T47D (cell line): ENCODE results near the gene STARD3.

ENCODE experiments used
- DNase-seq, 2 experiments: peaks; one replicate each; pipeline versions ENCODE4 v3.0.0 to v3.0.0-alpha.2; 2011 to 2012; ENCODE audit warnings: low read depth in 1 of 2, low spot score in 1 of 2
- JUND ChIP-seq: IDR thresholded peaks from 2 replicates; pipeline ENCODE4 v1.6.1; 2012; ENCODE audit warnings: low read depth
- in situ Hi-C: cut with HindIII; loops from 2 replicates; pipeline ENCODE4 v1.10.0; 2016; ENCODE audit warnings: low sequenced_read_pairs, low pct_unique_long_range_greater_than_20kb

The STARD3 gene

DNA sequence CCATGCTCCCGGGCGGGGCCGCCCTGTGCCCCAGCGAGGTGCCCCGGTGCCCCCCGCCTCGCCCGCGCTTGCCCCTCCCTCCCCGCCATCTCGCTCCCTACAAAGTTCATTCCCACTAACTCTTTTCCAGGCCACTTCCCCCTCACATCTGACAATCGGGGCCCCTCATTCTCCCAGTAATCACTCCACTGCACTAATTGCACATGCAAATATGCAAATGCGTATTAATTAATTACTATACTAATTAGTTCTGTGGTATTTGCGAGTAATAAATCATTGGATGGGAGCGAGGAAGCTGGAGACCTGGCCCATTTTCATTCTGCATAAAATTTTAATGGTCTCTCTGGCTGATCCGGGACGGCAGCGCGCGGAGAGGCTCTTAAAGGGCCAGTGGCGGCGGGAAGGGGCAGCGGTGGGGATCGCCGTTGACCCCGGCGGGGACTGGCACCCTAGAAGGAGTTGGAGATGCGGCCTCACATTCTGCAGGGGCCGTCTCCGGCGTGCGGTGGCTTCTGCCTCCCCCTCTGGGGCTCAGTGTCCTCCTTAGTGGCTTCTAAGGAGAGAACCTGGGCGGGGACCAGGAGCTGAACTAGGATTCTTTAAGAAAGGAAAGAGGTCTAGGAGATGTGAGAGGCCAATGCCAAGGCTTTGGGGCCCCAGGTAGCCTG, 18.6 kb upstream of the STARD3 start:
- DNase-seq, result peak in 1 of 2 experiments; percentile 45
- no peak for TF ChIP-seq JUND

DNA sequence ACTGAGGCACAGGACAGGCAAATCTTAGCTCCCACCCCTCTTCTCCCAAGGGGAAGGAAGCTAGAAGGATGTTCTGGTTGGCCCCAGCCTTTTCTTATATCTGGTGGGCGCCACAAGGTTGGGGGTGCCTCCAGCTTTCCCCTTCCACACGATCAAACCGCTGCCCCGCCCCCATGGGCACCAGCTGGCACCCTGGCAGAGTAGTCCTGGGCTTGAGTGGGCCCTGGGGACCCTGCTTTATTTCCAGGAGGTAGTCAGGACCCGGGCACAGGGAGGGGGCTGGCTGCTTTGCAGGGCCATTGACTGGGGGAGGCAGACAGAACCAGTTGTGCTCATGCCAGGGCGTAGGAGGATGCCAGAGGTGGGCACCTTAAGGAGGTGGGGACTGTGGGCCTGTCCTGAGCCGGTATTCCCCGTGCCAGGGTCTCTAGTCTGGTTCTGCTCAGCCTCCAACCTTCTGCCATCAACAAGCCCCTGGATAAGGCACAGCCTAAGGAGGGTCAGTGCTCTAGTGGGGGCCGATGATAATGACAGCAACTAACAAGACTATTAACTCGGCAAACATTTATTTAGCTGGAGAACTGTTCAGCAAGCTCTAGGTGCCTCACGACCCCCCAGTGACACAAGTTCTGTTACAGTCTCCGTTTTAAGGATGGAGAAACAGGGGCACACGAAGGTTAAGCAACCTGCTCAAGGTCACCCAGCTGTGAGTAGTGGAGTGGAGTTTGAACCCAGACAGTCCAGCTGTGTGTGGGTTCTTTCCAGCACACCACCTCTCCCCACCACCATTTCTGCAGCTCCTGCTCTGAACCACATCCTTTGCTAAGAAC, 17.8 kb upstream of the STARD3 start:
- TF ChIP-seq JUND, result no peak
- DNase-seq, result no peak
- in situ Hi-C loops, result no loop called here

More for the DNA sequence above, 18.6 kb upstream of the STARD3 start:
- in situ Hi-C loops, result no loop called here

DNA sequence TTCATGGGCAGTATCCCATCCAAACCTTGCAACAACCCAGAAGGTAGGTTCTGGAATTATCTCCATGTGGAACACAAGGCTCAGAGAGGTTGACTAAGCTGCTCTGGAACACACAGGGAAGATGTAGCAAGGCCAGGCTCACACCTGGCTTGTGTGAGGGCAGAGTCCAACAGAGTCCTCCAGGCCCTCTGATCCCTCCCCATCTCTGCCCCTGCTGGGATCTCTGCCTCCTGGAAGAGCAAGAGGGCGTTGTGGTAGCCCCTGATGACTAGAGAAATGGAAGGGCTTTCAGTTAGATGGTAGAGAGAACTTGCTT, 17.2 kb upstream of the STARD3 start:
- TF ChIP-seq JUND, result no peak
- in situ Hi-C loops, result no loop called here
- no peak for DNase-seq

DNA sequence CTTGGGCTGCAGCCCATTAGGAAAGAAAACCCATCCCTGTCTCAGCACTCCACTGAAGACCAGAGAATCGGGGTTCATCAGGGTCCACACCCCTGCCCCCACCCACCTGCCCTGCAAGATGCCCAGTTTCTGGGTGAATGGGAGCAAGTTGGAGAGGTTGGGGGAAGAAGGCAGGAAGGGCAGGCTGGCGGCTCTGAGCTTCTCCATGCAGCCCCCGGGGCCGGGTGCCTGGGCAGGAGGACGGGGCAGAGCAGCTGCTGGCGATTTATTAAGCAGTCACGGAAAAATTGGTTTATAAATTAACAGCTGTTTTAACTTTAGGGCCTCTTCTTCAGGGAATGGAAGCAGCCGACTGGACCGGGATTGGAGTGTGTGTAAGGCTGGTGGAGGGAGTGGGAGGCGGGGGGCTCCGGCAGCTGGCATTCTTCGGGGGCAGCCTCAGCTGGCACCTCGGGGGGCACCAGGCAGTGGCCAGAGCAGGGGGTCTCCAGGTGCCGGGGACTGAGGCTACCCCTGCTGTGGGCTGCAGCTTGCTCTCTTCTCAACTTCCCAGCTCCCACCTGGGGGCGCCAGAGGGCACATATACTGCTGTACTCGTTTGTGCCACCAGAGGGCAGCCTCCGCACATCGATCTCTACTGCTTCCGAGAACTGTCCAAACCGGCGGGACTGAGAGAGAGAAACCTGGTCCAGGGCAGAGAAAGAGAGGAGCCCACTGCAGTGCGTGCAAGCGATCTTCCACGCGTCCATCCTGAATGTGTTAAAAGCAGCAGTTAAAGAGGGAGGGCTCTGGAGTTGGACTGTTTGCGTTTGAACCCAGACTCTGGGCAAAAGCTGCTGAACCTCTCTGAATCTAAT, 15.2 kb upstream of the STARD3 start:
- peak; percentile 89 to 91 for DNase-seq
- in situ Hi-C loops, result no loop called here
- TF ChIP-seq JUND, result no peak

DNA sequence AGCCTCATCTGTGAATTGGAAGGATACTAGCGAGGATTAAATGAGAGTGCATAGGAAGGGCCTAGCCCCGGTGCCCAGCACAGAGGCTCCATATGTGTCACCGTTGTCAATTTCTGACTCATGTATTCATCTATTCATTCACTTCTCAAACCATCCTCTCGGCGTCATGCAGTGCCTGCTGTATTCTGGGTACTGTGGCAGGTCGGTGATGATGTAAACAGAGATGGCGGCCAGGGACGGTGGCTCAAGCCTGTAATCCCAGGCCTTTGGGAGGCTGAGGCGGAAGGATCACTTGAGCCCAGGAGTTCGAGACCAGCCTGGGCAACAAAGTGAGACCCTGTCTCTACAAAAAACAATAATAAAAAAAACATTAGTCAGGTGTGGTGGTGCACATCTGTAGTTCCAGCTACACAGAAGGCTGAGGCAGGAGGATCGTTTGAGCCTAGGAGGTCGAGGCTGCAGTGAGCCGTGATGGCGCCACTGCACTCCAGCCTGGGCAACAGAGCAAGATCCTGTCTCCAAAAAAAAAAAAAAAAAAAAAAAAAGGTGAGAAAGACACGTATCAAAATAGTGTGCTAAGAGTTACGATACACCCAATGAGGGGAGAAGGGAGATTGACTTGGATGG, 14.5 kb upstream of the STARD3 start:
- DNase-seq, result no peak

DNA sequence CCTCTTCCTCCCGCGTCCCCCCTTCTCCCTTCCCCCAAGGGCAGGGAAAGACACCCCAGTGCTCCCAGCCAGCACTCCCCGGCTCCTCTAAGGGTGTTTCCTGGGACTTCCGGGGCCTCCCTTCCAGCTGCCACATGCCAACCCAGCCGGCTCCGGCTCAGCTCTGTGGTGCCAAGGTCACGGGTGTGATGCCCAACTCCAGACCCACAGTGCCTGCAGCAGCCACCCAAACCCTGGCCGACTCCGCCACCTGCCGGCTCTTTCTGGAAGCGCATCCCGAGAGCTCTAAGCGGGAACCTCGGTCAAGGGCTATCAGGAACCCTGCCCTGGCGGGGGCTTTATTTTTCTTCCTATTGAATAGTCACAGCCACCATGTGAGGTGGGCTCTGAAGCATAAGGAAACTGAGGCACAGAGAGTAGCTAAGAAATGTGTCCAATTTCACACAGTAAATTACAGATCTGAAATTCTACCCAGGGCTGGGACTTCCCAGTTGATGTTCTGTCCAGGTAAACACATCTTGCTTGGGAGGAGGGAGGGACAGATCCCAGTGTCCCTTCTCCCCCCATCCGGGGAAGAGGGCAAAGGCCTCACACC, 13.5 kb upstream of the STARD3 start:
- peak; percentile 81 to 84 for DNase-seq
- in situ Hi-C loops, result no loop called here
- no peak for TF ChIP-seq JUND

More for the DNA sequence above, 14.5 kb upstream of the STARD3 start:
- in situ Hi-C loops, result no loop called here
- no peak for TF ChIP-seq JUND

DNA sequence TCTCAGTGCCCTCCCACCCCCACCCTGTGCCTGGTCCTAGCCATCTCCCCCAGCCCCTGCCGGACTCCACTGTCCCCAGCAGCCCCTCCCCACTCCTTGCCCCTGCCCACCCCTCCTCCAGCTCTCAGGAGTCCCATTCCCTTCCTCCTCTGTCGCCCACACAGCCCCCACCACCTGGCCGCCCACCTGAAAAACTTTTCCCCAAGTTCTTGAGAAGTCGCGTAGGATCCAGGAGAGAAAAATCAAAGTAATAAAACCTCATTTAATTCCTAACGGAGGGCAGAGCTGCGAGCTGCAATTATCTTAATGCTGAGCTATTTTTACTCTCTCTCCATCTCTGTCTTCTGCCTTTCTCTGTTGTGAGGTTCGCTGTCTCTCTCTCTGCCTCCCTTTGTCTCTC, 12.6 kb upstream of the STARD3 start:
- in situ Hi-C loops, result no loop called here
- TF ChIP-seq JUND, result no peak
- DNase-seq, result no peak

DNA sequence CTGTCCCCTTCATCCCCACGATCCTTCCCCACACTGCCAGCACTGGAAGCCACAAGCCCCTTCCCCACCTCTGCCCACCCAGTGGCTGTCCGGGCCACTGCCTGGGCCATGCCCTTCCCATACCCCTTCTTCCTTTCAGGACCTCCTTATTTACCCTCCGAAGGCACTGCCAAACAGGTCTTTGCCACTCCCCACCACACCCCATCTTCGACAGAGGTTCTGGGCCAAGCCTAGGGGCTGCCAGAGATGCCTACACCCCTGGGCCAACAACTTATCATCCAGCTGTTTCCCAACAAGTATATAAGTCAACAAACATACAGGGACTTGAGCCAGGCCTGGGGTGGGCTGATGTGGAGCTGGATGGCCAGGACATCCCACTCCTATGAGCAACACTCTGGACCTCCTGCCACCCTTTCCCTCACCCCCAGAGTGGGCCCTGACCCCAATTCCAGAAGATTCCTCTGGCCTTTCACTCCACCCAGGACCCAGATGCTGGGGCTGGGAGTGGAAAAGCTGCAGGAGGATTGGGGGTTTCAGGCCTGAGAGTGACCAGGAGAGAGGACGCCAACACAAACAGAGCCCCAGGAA, 11.7 kb upstream of the STARD3 start:
- no peak for TF ChIP-seq JUND
- in situ Hi-C loops, result no loop called here
- no peak for DNase-seq

DNA sequence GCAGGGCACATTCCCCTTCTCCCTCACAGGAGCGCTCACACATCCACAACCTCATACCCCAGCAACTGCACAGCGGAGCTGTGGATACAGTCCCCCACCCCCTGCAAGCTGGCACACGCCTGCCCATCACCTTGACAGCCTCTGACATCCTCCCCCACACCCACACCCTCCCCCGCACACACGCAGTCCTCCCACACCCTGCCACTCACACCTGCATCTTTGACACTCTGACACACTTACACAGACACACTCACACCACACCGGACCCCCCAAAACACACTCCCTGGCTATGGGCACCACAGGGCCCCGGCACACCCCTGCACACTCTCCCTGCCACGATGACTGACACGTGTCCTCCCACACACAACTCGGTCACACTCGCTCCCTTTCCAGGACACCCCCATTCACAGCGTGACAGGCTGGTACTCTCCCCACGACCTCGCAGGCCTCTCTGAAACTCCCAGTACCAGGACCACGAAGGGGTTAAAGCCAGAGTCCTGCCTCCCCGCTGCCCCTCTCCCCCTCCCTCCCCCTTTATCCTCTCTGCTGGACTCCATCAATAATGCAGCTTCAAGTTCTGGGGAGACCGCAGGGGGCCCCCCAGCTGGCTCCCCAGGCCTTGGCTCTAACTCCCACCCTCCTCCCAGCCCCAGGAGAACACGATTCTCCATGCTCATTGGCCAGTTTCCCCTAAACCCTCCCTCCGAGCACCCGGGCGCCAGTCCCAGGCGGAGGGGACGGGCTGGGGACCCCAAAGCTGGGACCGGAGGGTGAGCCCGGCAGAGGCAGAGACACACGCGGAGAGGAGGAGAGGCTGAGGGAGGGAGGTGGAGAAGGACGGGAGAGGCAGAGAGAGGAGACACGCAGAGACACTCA, 10.5 kb upstream of the STARD3 start, which contains the start of gene PPP1R1B:
Gene PPP1R1B (plus strand): TSS at position 782 of the 876 bp plus-strand sequence. CDS start 441 bp downstream, outside the sequence.
- DNase-seq, result no peak
- in situ Hi-C loops, result no loop called here
- TF ChIP-seq JUND, result no peak

DNA sequence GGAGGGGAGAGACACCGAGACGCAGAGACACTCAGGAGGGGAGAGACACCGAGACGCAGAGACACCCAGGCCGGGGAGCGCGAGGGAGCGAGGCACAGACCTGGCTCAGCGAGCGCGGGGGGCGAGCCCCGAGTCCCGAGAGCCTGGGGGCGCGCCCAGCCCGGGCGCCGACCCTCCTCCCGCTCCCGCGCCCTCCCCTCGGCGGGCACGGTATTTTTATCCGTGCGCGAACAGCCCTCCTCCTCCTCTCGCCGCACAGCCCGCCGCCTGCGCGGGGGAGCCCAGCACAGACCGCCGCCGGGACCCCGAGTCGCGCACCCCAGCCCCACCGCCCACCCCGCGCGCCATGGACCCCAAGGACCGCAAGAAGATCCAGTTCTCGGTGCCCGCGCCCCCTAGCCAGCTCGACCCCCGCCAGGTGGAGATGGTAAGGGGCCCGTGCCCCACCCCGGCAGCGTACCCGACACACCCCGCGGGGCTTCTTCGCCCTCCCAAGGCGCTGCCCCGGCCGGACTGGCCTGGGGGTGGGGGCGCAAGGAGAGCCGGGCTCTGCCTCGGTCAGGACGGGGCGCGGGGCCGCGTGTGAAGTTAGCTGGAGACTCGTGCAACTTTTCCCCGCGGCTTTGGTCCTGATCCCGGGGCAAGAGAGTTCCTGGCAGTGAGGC, 9.8 kb upstream of the STARD3 start:
- in situ Hi-C loops, result no loop called here
- DNase-seq, result no peak
- TF ChIP-seq JUND, result no peak
